Measurements from ENCODE around the gene HDAC7. TPM values are rescaled to one million over a fixed set of nuclear protein-coding genes. Genes with fewer than 3 reads are reported as not detected.

Gene HDAC7
- total RNA-seq, 1 donor from 2014 or later, result 84.4 TPM

GRCh38 chr12:47783821-47784819, 35.6 kb downstream of the HDAC7 start:
- TF ChIP-seq CTCF (conservative IDR thresholded peaks at IDR 0.05; ENCODE audit: low read depth, low read length), result no peak

GRCh38 chr12:47783024-47783755, 36.5 kb downstream of the HDAC7 start:
- no peak overlapping the region for H3K4me3 ChIP-seq (ENCODE audit: low read depth, low read length)
- no peak for TF ChIP-seq CTCF (conservative IDR thresholded peaks at IDR 0.05; ENCODE audit: low read depth, low read length)
- no peak for DNase-seq (ENCODE audit: low read depth)

More at GRCh38 chr12:47783821-47784819, 35.6 kb downstream of the HDAC7 start:
- DNase-seq (ENCODE audit: low read depth), result no peak
- H3K4me3 ChIP-seq (ENCODE audit: low read depth, low read length), result no peak overlapping the region

GRCh38 chr12:47782372-47782770, 37.3 kb downstream of the HDAC7 start:
- DNase-seq (ENCODE audit: low read depth), result no peak
- no peak for TF ChIP-seq CTCF (conservative IDR thresholded peaks at IDR 0.05; ENCODE audit: low read depth, low read length)
- no peak overlapping the region for H3K4me3 ChIP-seq (ENCODE audit: low read depth, low read length)

GRCh38 chr12:47781479-47782371, 38.0 kb downstream of the HDAC7 start:
- H3K4me3 ChIP-seq (ENCODE audit: low read depth, low read length), result no peak overlapping the region
- DNase-seq (ENCODE audit: low read depth), result no peak
- no peak for TF ChIP-seq CTCF (conservative IDR thresholded peaks at IDR 0.05; ENCODE audit: low read depth, low read length)

GRCh38 chr12:47779943-47780504, 39.7 kb downstream of the HDAC7 start:
- H3K4me3 ChIP-seq (ENCODE audit: low read depth, low read length), result no peak overlapping the region
- no peak for TF ChIP-seq CTCF (conservative IDR thresholded peaks at IDR 0.05; ENCODE audit: low read depth, low read length)
- no peak for DNase-seq (ENCODE audit: low read depth)

GRCh38 chr12:47779301-47779942, 40.3 kb downstream of the HDAC7 start:
- H3K4me3 ChIP-seq (ENCODE audit: low read depth, low read length), result no peak overlapping the region
- DNase-seq (ENCODE audit: low read depth), result no peak
- TF ChIP-seq CTCF (conservative IDR thresholded peaks at IDR 0.05; ENCODE audit: low read depth, low read length), result peak; percentile 97

Data from epithelial cell of proximal tubule (primary cell).